RPMI8226 (cell line): ENCODE results near the gene TANGO6.
"Not testable (repeated sequence)": the region's sequence is repeated elsewhere in the genome, so short reads cannot be mapped to it uniquely, and the experiment has no call there.

Source experiments
- DNase-seq: peaks from one replicate; pipeline ENCODE4 v3.0.0-alpha.2; 2015

Gene TANGO6

GRCh38 chr16:68973611-68974120, 130.3 kb downstream of the TANGO6 start:
- no peak for DNase-seq

- no peak for DNase-seq
These were observed 135.1 kb downstream of the TANGO6 start for GRCh38 chr16:68978303-68978954.

GRCh38 chr16:68980695-68981315, 137.5 kb downstream of the TANGO6 start:
- no peak for DNase-seq

GRCh38 chr16:68981971-68982370, 138.6 kb downstream of the TANGO6 start:
- DNase-seq, result no peak

GRCh38 chr16:68984467-68984866, 141.1 kb downstream of the TANGO6 start:
- DNase-seq, result no peak

- DNase-seq, result no peak
These were observed 141.9 kb downstream of the TANGO6 start for GRCh38 chr16:68985268-68985667.

- DNase-seq, result no peak
These were observed 142.5 kb downstream of the TANGO6 start for GRCh38 chr16:68985855-68986254.

GRCh38 chr16:68987734-68988457, 144.6 kb downstream of the TANGO6 start:
- DNase-seq, result no peak

GRCh38 chr16:68990172-68990845, 147.0 kb downstream of the TANGO6 start:
- DNase-seq, result not testable (repeated sequence)

GRCh38 chr16:68991075-68991474, 147.7 kb downstream of the TANGO6 start:
- DNase-seq, result no peak

- no peak for DNase-seq
These were observed 149.2 kb downstream of the TANGO6 start for GRCh38 chr16:68992521-68992920.

- DNase-seq, result no peak
These were observed 150.1 kb downstream of the TANGO6 start for GRCh38 chr16:68993456-68993855.

GRCh38 chr16:68993885-68994284, 150.6 kb downstream of the TANGO6 start:
- DNase-seq, result no peak

GRCh38 chr16:68994324-68994723, 151.0 kb downstream of the TANGO6 start:
- no peak for DNase-seq

- DNase-seq, result peak; percentile 18
These were observed 151.7 kb downstream of the TANGO6 start for GRCh38 chr16:68995011-68995504.

GRCh38 chr16:68997564-68997963, 154.2 kb downstream of the TANGO6 start:
- no peak for DNase-seq

- DNase-seq, result no peak
These were observed 155.8 kb downstream of the TANGO6 start for GRCh38 chr16:68999114-68999513.

GRCh38 chr16:69003500-69003899, 160.2 kb downstream of the TANGO6 start:
- no peak for DNase-seq

GRCh38 chr16:69005641-69006355, 162.5 kb downstream of the TANGO6 start:
- no peak for DNase-seq

GRCh38 chr16:69012906-69013305, 169.6 kb downstream of the TANGO6 start:
- DNase-seq, result no peak

- DNase-seq, result no peak
These were observed 170.7 kb downstream of the TANGO6 start for GRCh38 chr16:69013991-69014390.

- DNase-seq, result no peak
These were observed 171.5 kb downstream of the TANGO6 start for GRCh38 chr16:69014811-69015210.
